DND-41 (cell line): ENCODE measurements around the gene HTR3B.

Experiments used
- ATAC-seq: fragments of 200-7000 bp; cut with Tn5 transposase; 3 replicates; pipeline ENCODE4 v1.9.1; 2021; ENCODE audit warnings: low read depth; ENCODE audit not compliant: insufficient read depth
- DNase-seq: peaks from one replicate; pipeline ENCODE4 v3.0.0-alpha.2; 2020
- H2AFZ ChIP-seq: 2 replicates; pipeline ENCODE4 v1.6.0; 2012; ENCODE audit warnings: low read depth, low read length
- H3K27ac ChIP-seq: 2 replicates; pipeline ENCODE4 v1.5.1; 2012; ENCODE audit warnings: low read length, inconsistent platforms
- H3K27me3 ChIP-seq: fragments of 200-600 bp; sonication (generic); 2 replicates; pipeline ENCODE4 v1.6.0; 2012; ENCODE audit warnings: low read length, mild to moderate bottlenecking, inconsistent platforms; ENCODE audit not compliant: insufficient read depth, poor library complexity
- H3K36me3 ChIP-seq: 2 replicates; pipeline ENCODE4 v1.5.1; 2012; ENCODE audit warnings: low read length, inconsistent platforms; ENCODE audit not compliant: insufficient read depth
- H3K4me1 ChIP-seq: 2 replicates; pipeline ENCODE4 v1.5.1; 2012; ENCODE audit warnings: mild to moderate bottlenecking, low read length; ENCODE audit not compliant: insufficient read depth
- H3K4me2 ChIP-seq: 2 replicates; pipeline ENCODE4 v1.6.0; 2012; ENCODE audit warnings: mild to moderate bottlenecking, moderate library complexity, low read length, inconsistent platforms; ENCODE audit not compliant: insufficient read depth
- H3K4me3 ChIP-seq, 2 experiments: fragments of 200-600 bp in 1 of 2; shearing (Covaris generic) in 1 of 2; 2 replicates each; pipeline ENCODE4 v1.5.1; 2012 to 2016; ENCODE audit warnings: inconsistent platforms in 2 of 2, low read length in 2 of 2, mild to moderate bottlenecking in 2 of 2, low read depth in 1 of 2, moderate library complexity in 1 of 2
- H3K79me2 ChIP-seq: 2 replicates; pipeline ENCODE4 v1.6.0; 2012; ENCODE audit warnings: low read length, inconsistent platforms; ENCODE audit not compliant: insufficient read depth
- H3K9ac ChIP-seq: 2 replicates; pipeline ENCODE4 v1.6.0; 2012; ENCODE audit warnings: low read depth, mild to moderate bottlenecking, inconsistent platforms, low read length, moderate library complexity
- H3K9me3 ChIP-seq: 2 replicates; pipeline ENCODE4 v1.5.1; 2012; ENCODE audit warnings: low read length, moderate library complexity, mild to moderate bottlenecking, inconsistent platforms; ENCODE audit not compliant: insufficient read depth, severe bottlenecking
- H4K20me1 ChIP-seq: 2 replicates; pipeline ENCODE4 v1.6.0; 2012; ENCODE audit warnings: low read length; ENCODE audit not compliant: insufficient read depth
- EZH2 ChIP-seq: IDR thresholded peaks from 3 replicates; pipeline ENCODE4 v1.6.1; 2012; ENCODE audit warnings: borderline replicate concordance, low read depth, mild to moderate bottlenecking, moderate library complexity, low read length, inconsistent platforms; ENCODE audit not compliant: severe bottlenecking
- TF ChIP-seq, protein P1 (sequence below): IDR thresholded peaks from 2 replicates; pipeline ENCODE4 v1.5.1; 2012; ENCODE audit warnings: borderline replicate concordance, low read length, moderate library complexity, mild to moderate bottlenecking; ENCODE audit not compliant: poor library complexity, severe bottlenecking; ENCODE audit errors: extremely low read depth

The HTR3B gene

DNA sequence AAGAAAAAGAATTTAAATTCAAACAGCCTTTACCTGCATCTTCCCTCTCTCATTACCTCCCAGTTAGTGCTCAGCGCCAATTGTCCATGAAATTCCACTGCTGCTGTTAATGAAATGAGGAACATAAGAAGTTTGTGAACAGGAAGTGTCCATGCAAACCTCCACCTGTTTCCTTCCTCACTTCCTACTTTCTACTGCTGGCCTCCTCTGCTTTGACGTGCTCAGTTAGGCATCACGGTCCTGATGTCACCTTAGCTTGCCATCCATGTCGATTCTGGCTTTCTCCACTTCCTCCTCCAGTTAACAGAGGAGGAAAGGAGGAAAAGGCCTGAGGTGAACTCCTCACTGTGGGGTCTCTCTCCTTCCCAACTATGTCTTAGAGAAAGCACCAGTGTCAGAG, 43.4 kb downstream of the HTR3B start:
- Histone ChIP-seq H3K27ac (no peak overlapping the region), H2AFZ (no peak overlapping the region), H3K4me3 (no peak overlapping the region), H3K9me3 (no peaks in the 10 kb centered on the region), H3K79me2 (no peaks in the 10 kb centered on the region), H3K4me2 (no peak overlapping the region), H3K4me1 (no peaks in the 10 kb centered on the region), H3K27me3 (peaks cover 5% of the 10 kb centered on the region), H4K20me1 (no peaks in the 10 kb centered on the region), H3K36me3 (no peaks in the 10 kb centered on the region), H3K9ac (no peak overlapping the region)
- DNase-seq (no peak), ATAC-seq (no peak)
- TF ChIP-seq, protein P1, sequence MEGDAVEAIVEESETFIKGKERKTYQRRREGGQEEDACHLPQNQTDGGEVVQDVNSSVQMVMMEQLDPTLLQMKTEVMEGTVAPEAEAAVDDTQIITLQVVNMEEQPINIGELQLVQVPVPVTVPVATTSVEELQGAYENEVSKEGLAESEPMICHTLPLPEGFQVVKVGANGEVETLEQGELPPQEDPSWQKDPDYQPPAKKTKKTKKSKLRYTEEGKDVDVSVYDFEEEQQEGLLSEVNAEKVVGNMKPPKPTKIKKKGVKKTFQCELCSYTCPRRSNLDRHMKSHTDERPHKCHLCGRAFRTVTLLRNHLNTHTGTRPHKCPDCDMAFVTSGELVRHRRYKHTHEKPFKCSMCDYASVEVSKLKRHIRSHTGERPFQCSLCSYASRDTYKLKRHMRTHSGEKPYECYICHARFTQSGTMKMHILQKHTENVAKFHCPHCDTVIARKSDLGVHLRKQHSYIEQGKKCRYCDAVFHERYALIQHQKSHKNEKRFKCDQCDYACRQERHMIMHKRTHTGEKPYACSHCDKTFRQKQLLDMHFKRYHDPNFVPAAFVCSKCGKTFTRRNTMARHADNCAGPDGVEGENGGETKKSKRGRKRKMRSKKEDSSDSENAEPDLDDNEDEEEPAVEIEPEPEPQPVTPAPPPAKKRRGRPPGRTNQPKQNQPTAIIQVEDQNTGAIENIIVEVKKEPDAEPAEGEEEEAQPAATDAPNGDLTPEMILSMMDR, result no peak
- no peak for TF ChIP-seq EZH2

DNA sequence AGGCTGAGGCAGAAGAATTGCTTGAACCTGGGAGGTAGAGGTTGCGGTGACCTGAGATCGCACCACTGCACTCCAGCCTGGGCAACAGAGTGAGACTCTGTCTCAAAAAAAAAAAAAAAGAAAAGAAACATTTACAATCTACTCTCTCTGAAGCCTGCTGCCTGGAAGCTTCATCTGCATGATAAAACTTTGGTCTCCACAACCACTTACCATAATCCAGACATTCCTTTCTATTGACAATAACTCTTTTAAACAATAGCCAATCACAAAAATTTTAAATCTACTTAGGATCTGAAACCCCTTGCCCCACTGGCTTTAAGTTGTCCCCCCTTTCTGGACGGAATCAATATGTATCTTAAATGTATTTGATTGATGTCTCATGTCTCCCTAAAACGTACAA, 45.3 kb downstream of the HTR3B start:
- no peak overlapping the region for H2AFZ ChIP-seq
- no peaks in the 10 kb centered on the region for H3K9me3 ChIP-seq
- ATAC-seq, result no peak
- H3K27ac ChIP-seq, result no peak overlapping the region
- no peaks in the 10 kb centered on the region for H3K4me1 ChIP-seq
- no peaks in the 10 kb centered on the region for H4K20me1 ChIP-seq
- H3K36me3 ChIP-seq, result no peaks in the 10 kb centered on the region
- DNase-seq, result no peak
- H3K4me3 ChIP-seq, result no peak overlapping the region
- no peak overlapping the region for H3K4me2 ChIP-seq
- H3K9ac ChIP-seq, result no peak overlapping the region
- TF ChIP-seq, protein P1, result no peak
- no peak for TF ChIP-seq EZH2
- peaks cover 5% of the 10 kb centered on the region for H3K27me3 ChIP-seq
- H3K79me2 ChIP-seq, result no peaks in the 10 kb centered on the region

DNA sequence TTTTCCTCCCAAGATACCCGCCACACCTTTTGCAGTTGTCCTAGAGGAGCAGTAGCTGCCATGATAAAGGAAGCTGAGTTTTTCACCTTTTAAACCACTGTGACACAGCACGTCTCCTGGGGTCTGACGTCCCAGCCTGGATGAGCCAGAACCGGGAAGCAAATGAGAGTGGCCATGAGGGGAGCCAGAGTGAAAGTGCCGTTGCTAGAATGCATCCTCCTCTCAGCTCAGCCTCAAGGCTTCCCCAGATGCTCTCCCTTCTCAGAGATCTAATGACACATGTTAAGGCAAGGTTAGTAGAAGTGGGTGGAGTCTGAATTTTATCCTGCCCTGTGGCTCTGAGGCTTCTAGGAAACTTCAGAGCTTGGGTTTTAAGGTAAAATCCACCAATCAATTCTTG, 46.9 kb downstream of the HTR3B start:
- TF ChIP-seq EZH2, result no peak
- TF ChIP-seq, protein P1, result no peak
- Histone ChIP-seq H3K4me2 (no peak overlapping the region), H3K79me2 (no peaks in the 10 kb centered on the region)

DNA sequence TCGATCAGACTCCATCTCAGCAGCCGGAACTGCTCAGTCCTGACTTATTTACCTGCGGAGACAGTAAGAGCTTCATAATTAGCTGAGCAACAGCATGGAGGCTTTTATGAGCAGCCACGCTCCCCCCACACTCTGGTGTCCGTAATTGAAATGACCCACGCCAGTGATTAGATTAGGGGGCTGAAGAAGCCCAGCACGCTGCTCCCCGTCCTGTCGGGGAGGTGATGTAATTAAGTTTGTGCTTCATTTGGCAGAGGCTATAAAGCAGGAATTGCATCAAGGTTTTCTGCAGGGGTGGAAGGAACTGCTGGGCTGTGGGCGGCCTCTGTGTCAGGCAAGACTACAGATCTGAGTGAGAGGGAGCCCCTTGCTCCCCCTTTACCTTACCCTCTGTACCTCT, 47.5 kb downstream of the HTR3B start:
- Histone ChIP-seq H4K20me1 (no peaks in the 10 kb centered on the region), H3K27me3 (peaks cover 7% of the 10 kb centered on the region), H3K36me3 (no peaks in the 10 kb centered on the region), H3K4me1 (no peaks in the 10 kb centered on the region), H3K9me3 (no peaks in the 10 kb centered on the region), H3K79me2 (no peaks in the 10 kb centered on the region), H3K4me3 (no peak overlapping the region), H3K27ac (no peak overlapping the region), H2AFZ (no peak overlapping the region), H3K9ac (no peak overlapping the region), H3K4me2 (no peak overlapping the region)
- no peak for DNase-seq
- no peak for ATAC-seq
- TF ChIP-seq, protein P1, result no peak
- TF ChIP-seq EZH2, result no peak

More for the DNA sequence above, 46.9 kb downstream of the HTR3B start:
- Histone ChIP-seq H3K4me3 (no peak overlapping the region), H3K4me1 (no peaks in the 10 kb centered on the region), H3K9ac (no peak overlapping the region), H3K27ac (no peak overlapping the region), H3K36me3 (no peaks in the 10 kb centered on the region), H2AFZ (no peak overlapping the region), H3K9me3 (no peaks in the 10 kb centered on the region), H3K27me3 (peaks cover 5% of the 10 kb centered on the region), H4K20me1 (no peaks in the 10 kb centered on the region)
- DNase-seq (no peak), ATAC-seq (no peak)
